GM18861 (cell line): ENCODE measurements around the gene WFDC11.
"Not testable (repeated sequence)": the region's sequence is repeated elsewhere in the genome, so short reads cannot be mapped to it uniquely, and the experiment has no call there.

Experiments
- ATAC-seq: cut with Tn5 transposase; IDR thresholded peaks from one replicate; pipeline ENCODE4 v1.9.1; 2021; ENCODE audit not compliant: unreplicated experiment

The WFDC11 gene

DNA sequence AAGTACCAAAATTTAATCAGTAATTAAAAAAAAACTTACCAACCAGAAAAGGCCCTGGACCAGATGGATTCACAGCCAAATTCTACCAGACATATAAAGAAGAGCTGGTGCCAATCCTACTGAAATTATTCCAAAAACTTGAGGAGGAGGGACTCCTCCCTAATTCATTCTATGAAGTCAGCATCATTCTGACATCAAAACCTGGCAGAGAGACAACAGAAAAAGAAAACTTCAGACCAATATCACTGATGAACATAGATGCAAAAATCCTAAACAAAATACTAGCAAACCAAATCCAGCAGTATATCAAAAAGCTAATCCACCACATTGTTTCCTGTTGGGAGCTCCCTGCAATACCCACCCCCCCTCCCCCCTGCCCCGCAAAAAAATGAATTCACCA is at the start of gene WFDC11:
TSS of gene WFDC11 (minus strand) at position 101 of the 400 bp plus-strand sequence. CDS start 19,639 bp downstream, outside the sequence.
- ATAC-seq: no peak

DNA sequence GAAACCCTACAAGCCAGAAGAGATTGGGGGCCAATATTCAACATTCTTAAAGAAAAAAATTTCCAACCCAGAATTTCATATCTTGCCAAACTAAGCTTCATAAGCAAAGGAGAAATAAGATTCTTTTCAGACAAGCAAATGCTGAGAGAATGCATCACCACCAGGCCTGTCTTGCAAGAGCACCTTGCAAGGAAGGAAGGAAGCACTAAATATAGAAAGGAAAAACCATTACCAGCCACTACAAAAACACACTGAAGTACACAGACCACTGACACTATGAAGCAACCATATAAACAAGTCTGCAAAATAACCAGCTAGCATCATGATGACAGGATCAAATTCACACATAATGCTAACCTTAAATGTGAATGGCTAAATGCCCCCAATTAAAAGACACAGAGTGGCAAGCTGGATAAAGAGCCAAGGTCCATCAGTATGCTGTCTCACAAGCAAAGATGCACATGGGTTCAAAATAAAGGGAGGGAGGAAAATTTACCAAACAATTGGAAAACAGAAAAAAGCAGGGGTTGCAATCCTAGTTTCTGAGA is 46.2 kb upstream of the WFDC11 start:
- not testable (repeated sequence) for ATAC-seq

DNA sequence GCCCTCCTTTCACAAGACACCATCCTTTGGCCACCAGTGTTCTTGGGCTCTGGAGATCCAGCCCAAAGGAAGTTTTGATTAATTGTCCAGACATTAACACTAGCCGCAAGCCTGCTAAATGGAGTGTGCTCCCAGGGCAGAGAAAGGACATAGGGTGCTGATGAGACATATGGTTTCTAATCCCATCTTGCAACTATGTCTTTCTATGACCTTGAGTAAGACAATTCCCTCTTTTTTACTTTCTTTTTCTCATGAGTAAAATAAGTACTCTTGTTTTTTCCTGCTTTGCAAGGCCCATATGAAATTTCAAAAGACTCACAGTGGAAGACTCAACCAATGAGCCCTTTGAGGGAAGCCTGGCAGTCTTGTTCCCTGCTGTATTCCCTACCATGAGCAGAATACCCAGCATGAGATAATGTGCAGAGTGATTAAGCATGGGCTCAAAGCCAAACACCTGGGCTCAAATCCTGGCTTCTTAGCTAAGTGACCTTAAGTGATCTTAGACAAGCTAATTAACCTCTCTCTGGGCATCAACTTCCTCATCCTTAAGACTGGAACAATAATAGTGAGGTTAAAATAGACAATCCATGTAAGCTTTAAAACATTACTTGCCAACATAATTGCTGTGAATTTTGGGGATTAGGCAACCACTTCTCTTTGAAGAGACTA is 35.1 kb upstream of the WFDC11 start, which contains the start of gene WFDC10B:
TSS of gene WFDC10B (minus strand) at position 51 of the 669 bp plus-strand sequence. CDS start 19,027 bp downstream, outside the sequence.
- no peak for ATAC-seq

DNA sequence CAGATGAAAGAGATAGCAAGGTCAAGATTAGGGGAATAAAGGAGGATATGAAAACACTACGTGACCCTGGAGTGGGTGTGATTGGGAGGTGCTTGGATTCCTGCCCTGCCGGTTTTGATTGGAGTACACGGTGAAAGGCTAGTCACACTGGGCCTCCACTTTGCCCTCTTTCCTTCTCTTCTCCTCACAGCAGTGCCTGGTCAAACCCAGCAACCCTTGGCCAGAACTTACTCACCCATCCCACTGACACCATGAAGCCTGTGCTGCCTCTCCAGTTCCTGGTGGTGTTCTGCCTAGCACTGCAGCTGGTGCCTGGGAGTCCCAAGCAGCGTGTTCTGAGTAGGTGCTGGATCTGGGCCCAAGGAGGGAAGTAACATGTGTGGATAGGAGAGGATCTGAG is 31.8 kb upstream of the WFDC11 start, which contains the start of gene WFDC13:
TSS of gene WFDC13 (plus strand) at position 166 of the 400 bp plus-strand sequence. CDS start at position 252, 86 bp downstream.
- ATAC-seq: no peak

DNA sequence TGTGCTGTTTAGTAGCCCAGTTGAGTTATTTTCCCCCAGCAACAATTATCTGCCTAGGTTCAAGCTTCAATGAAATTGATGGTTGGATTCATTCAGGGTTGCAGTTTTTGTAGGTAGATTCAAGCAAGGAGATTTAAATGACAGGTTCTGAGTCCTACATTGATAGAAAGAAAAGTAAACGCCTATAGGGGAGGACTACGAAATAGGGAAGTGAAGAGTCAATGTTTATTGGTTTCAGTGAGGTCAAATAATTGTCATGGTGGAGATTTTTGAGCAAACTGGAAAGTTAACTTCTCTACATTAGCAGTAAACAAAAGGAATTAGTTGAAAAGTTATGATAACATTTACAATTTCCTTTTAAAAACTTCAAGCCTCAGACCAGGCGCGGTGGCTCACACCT is 31.1 kb upstream of the WFDC11 start:
- no peak for ATAC-seq

DNA sequence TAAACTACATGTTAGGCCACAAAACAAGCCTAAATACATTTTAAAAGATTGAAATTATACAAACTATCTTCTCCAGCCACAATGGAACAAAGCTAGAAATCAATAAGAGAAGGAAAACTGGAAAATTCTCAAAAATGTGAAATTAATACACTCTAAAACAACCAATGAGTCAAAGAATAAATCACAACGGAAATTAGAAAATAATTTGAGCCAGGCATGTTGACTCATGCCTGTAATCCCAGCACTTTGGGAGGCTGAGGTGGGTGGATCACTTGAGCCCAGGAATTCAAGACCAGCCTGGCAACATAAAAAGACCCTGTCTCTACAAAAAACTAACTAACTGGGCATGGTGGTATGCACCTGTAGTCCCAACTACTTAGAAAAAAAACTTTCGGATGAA is 25.5 kb upstream of the WFDC11 start:
- no peak for ATAC-seq

DNA sequence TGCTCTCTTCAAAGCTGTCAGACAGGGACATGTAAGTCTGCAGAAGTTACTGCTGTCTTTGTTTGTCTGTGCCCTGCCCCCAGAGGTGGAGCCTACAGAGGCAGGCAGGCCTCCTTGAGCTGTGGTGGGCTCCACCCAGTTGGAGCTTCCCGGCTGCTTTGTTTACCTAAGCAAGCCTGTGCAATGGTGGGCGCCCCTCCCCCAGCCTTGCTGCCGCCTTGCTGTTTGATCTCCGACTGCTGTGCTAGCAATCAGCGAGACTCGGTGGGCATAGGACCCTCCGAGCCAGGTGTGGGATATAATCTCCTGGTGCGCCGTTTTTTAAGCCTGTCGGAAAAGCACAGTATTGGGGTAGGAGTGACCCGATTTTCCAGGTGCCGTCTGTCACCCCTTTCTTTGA is 23.3 kb upstream of the WFDC11 start:
- not testable (repeated sequence) for ATAC-seq

DNA sequence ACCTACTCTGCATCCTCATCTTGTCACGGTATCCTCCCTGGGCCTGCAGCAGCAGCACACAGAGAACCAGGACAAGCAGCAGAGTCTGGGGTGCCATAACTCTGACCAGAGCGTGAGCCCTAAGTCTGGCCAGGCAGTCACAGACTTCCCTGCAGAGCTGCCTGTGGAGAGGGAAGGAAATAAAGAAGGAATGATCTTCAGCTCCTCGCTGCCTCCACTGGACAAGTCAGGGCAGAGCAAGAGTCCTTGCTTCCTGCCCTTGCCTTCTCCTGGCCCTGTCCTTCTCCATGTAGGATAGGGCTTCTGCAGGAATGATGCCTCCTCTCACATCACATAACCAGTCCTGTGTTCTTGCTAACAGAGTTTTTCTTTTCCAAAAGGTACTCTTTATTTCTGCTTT is 15.9 kb upstream of the WFDC11 start:
- ATAC-seq: no peak

DNA sequence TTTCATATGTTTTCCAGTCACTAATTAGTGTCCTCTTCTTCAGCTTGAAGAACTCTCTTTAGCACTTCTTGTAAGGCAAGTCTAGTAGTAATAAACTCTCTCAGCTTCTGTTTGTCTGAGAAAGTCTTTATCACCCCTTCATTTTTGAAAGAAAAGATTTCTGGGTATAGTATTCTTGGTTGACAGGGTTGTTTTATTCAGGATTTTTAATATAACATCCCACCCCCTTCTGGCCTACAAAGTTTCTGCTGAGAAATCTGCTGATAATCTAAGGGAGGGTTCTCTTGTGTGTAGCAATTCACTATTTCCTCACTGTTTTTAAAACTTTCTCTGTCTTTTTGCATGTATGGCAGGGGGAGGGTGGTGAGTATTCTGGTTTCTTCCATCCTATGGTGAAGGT is 9.6 kb upstream of the WFDC11 start:
- ATAC-seq: no peak

DNA sequence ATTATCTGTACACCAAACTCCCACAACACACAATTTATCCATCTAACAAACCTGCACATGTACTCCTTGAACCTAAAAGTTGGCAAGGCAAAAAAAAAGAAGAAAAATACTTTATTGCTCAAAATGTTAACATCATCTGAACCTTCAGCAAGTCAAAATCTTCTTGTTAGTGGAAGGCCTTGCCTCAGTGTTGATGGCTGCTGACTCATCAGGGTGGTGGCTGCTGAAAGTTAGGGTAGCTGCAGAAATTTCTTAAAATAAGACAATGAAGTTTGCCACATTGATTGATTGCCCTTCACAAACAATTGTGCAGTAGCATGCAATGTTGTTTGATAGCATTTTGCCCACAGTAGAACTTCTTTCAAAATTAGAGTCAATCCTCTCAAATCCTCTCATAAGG is 2.7 kb upstream of the WFDC11 start:
- no peak for ATAC-seq

DNA sequence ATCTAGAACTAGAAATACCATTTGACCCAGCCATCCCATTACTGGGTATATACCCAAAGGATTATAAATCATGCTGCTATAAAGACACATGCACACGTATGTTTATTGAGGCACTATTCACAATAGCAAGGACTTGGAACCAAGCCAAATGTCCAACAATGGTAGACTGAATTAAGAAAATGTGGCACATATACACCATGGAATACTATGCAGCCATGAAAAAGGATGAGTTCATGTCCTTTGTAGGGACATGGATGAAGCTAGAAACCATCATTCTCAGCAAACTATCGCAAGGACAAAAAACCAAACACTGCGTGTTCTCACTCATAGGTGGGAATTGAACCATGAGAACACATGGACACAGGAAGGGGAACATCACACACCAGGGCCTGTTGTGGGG is 13.0 kb downstream of the WFDC11 start:
- ATAC-seq: not testable (repeated sequence)

DNA sequence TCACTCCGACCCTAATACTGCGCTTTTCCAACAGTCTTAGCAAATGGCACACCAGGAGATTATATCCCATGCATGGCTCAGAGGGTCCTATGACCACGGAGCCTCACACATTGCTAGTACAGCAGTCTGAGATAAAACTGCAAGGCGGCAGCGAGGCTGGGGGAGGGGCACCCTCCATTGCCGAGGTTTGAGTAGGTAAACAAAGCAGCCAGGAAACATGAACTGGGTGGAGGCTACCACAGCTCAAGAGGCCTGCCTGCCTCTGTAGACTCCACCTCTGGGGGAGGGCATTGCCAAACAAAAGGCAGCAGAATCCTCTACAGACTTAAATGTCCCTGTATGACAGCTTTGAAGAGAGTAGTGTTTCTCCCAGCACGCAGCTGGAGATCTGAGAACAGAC is 18.3 kb downstream of the WFDC11 start:
- ATAC-seq: not testable (repeated sequence)

DNA sequence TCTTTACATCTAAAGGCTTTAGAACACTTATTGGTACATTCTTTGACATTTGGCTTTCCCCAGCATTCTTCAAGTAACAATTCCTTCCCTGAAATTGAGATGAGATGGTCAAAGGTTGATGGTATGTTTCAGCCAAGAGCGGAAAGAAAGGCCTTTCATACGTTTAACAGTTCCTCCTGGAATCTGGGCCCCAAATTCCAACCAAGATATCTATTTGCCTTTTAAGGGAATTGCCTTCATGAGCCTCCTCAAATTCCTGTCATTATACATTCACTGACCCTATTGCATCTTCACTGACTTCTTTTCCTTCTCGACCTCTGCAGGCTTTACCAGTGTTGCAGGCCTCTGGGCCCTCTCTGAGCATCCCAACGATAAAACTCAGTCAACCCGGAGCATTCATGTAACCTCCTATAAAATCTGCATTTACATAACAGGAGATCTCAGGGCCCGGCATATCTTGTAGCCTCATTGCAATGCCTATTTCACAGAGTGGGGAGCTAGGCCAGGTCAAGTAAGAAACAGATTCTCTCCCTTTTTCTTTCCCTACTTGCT is 20.7 kb downstream of the WFDC11 start:
- ATAC-seq: no peak

DNA sequence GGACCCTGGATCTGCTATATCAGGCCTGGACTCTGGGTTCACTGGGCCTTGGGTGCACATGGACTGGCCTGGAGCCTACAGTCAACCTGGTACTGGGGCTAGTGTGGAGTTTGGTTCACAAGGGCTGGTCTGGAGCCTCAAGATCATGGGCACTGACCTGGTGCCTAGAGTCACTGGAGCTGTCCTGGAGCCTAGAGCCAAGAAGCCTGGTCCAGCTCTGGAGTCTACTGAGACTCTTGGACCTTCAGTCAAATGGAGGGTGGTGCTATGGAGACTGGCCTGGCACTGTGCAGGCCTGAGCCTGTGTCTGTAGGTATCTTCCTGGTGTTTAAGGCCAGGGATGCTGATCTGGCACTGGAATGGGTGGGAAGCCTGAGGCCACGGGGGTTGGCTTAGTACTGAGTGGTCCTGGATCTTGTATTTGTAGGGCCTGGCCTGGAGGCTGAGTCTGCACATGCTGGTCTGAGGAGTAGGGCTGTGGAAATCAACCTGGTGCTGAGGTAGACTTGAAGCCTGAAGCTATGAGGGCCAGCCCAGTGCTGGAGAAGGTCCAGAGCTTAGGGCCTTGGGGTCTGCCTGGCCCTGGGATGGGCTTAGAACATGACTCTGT is 22.5 kb downstream of the WFDC11 start:
- ATAC-seq: no peak

DNA sequence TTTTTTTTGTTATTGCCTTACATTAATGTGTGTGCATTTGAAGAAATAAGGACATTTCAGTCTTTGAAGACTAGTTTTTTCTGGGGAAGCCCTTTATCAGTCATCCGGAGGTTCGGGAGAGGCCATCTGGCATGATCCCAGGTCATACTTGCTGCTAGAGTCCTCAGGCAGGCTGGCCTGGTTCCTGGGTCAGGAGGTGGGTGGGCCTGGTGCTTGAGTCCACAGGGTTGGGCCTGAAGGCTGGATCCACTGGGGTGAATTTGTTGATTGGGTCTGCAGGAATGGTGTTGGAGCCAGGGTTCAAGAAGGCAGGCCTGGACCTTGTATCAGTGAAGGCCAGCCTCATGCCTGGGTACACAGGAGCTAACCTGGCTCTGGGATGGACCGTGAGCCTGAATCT is 23.2 kb downstream of the WFDC11 start:
- ATAC-seq: no peak

DNA sequence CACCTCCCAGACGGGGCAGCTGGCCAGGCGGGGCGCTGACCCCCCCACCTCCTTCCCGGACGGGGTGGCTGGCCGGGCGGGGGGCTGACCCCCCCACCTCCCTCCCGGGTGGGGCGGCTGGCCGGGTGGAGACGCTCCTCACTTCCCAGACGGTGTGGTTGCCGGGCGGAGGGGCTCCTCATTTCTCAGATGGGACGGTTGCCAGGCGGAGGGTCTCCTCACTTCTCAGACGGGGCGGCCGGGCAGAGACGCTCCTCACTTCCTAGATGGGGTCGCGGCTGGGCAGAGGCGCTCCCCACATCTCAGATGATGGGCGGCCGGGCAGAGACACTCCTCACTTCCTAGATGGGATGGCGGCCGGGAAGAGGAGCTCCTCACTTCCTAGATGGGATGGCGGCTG is 24.2 kb downstream of the WFDC11 start:
- ATAC-seq: not testable (repeated sequence)

DNA sequence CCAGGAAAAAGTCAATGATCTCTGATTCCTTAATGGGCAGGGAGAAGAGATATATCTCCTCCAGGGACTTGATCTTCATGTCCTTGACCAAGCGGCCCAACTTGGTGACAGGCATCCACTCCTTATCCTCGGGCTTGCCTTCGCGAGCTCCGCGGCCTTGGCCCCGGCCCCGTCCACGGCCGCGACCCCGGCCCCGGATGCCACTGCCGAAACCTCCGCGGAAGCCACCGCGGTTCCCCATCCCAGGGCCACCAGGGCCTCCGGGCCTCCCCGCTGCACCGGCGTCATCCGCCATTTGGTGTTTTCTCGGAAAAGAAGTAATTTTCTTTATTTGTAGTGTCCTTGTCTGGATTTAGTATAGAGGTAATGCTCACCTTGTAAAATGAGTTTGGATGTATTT is 29.0 kb downstream of the WFDC11 start:
- not testable (repeated sequence) for ATAC-seq

DNA sequence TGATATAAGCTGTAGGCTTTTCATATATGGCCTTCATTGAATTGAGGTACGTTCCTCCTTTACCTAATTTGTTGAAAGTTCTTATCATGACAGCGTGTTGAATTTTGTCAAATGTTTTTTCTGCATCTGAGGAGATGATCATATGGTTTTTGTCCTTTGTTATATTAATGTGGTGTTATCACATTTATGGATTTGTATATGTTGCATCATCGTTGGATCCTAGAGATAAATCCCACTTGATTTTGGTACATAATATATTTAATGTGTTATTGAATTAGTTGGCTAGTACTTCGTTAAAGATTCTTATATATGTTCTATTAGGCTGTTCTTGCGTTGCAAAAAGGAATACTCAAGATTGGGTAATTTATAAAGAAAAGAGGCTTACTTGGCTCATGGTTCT is 30.4 kb downstream of the WFDC11 start:
- no peak for ATAC-seq

DNA sequence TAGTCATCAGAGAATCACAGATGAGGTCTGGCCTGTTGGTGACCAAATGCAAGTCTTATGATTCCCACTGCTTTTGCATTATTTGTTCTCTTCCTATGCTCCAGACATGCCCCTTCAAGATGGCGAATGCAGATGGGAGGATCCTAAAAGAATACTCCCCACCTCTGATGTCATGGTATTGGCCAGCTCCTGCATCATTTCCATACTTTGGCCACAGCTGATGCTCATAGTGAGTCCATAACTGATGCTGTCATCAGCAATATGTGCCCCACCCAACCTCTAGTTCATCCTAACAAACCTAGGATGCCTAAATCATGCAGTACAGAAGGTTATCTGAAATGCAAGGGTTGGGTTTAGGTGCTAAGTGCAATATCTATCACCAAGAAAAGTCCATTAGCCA is 33.5 kb downstream of the WFDC11 start:
- no peak for ATAC-seq

DNA sequence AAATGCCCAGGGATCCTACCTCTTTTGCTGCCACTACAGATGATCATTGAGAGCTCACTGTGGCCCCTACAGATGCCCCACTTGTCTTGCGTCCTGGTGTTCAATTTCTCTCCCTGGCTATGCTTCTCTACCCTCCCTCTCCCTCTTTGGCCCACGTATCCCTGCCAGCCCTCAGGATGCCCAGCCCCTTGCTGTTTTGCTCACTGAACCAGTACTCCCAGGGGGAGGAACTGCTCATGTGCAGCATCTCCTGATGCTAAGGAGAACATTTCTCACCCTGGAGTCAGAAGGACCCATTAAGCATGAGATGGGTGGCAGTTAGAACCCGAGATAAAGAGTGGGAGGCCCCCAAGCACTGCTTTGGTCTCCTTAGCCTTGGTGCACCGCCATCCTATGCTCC is 38.9 kb downstream of the WFDC11 start, which contains the start of gene WFDC9:
TSS of gene WFDC9 (minus strand) at position 101 of the 400 bp plus-strand sequence. CDS start 21,103 bp downstream, outside the sequence.
- no peak for ATAC-seq

DNA sequence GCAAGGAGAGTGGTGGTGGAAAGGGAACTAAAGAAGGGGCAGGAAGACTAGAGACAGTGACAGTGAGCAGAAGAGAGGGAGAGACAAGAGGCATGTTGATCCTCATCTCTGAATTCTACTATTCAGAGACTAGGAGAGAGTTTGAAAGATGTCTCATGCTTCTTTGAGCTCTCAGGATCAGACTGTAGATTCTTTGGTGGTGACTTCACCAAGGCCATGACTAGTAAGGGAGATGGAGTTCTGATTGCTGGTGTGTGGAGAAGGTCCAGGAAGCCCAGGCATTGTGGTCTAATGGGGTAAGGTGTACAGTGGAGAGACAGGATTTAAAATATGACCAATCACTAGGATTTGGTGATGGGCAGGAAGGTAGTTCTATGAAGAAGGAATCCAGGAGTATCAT is 39.7 kb downstream of the WFDC11 start:
- ATAC-seq: no peak
